HG03432 (cell line): ENCODE results near the gene C5orf46.
A peak's percentile ranks its signal among the peaks of the same experiment; 100 is the strongest.

Experiments used
- ATAC-seq: cut with Tn5 transposase; IDR thresholded peaks from one replicate; pipeline ENCODE4 v1.9.1; 2021; ENCODE audit warnings: mild to moderate bottlenecking, moderate library complexity; ENCODE audit not compliant: unreplicated experiment

Gene C5orf46

DNA sequence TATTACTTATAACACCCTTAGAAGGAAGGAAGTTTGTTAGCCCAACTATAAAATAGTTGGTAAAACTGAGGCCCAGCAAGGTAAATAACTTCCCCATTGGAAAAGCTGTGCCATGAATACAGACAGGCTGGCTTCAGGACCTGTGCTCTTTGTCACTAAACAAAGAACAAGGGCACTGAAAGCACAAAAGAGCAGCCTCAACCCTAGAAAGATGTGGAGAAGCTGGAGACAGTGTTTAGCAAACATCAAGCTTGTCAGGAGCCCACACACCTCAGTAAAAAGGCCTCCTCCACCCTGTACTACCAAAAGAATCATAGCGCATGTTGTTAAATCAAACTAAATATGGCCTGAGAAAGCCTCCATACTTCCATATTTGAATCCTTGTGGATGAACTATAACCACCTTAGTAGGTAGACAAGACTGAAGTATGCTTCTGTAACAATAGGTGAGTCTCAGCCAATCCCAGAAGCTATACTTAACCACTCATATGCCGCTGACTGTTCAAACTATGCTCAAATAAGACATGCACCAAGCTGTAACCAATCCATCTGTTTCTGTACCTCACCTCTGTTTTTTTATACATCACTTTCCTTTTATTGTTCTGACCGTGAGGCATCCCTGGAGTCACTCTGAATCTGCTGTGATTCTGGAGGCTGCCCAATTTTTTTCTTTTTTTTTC is 46.2 kb downstream of the C5orf46 start:
- no peak for ATAC-seq

GRCh38 chr5:147858565-147858964 is 47.8 kb downstream of the C5orf46 start:
- no peak for ATAC-seq

DNA sequence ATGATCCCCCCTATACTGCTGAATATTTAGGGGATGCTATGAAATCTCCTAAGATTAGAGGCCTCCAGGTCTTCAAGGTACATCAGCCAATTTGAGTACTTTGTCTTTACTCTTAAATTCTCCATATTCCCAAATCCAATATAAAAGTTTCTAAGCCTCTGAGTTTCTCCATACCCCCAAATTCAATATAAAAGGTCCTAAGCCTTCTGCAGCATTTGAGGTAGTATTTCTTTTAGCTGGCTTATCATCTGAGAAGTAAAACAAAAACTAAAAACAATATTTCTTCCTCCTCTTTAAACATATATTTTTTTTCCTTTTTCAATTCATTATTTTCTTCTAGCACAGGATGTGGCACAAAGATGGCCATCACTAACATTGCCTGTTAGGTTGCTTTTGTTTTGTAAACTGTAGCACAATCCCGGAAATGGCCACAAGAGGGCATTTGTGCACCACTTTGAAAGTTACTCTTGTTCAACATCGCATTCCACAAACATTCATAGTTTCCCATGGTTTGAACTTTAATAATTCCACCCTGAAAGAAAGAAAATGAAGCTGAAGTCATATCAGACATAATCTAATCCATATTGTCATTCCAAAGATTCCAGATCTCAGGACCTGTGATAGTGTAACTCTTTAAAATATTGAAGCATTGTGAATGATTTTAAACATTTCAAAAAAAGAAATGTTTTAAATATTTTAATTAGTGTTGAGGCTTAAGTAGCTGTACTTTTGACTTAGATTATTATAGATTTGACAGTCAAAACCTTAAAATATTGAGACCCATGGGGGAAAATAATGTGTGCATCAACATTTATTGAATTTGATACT is 48.8 kb downstream of the C5orf46 start:
- peak; percentile 91 for ATAC-seq

DNA sequence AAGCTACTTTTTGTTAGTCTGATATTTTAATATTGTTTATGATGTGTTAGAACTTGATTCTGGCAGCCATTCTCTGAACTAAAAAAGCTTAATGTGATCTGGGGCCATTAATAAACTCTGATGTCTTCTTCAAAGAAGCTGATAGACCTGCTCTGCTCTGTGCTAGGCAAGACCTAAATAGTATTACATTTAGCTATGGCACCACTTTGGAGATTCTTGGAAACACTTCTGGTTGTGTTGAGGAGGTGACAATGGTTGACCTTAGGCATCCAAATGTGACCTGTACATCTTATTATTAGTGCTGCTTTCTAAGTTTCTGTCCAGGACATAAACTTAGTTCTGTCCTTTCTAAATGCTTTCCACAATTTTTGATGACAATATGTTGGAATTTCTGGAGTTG is 49.5 kb downstream of the C5orf46 start:
- ATAC-seq, result no peak

- no peak for ATAC-seq
Observed at GRCh38 chr5:147855774-147856069, 50.6 kb downstream of the C5orf46 start.

DNA sequence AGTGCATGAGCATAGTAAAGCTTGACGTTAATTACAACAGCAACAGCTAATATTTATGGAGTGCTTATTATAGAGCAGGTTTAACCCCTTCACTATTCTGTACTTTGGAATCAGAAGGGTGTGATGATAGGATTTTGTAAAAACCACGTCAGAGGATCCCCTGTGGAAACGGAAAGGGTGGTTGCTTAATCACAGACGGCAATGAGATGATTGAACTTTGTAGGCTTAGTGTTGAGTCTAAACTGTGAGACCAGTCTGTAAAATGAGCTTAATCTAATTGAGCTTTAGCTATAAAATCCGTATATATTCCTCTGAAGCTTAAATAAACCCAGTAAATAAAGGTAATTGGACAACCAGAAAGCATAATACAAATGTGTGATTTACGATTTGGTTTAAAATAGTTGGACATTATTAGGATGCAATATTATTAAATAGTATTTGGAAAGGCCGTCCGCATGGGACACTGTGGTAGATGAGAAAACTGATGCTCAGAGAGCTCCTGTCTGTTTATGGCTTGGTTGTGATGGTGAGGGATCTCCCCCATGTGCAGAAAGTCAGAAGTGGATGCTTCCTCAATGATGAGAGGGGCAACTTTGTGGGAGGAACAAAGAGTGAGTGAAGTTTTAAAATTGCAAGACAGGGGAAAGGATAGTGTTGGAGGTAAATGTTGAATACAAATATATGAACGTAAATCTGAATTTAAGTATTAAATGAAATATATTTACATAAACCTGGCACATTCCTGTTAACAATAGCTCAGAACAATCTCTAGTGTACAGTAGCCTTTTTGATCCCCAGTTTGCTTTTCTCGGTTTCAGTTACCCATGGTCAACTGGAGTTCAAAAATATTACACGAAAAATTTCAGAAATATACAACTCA is 51.2 kb downstream of the C5orf46 start:
- ATAC-seq, result no peak

GRCh38 chr5:147854331-147854730 is 52.0 kb downstream of the C5orf46 start:
- no peak for ATAC-seq

GRCh38 chr5:147853372-147853987 is 52.9 kb downstream of the C5orf46 start:
- ATAC-seq, result no peak

DNA sequence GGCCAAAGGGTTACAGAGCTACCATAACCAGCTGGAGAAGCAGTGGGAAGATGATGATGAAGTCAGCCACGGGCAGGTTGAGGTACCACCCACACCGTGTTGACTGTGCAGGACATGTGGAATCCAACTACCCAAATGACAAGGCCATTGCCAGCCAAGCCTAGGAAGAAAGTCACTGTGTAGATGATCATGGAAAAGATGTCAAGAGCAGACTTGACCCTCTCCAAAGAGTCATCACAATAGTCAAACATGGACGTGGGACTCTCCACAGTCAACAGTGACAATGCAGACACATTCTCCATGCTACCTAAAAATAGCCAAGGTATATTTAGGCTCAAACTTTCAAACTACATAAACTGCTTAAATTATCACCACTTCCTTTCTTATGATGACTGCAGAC is 54.0 kb downstream of the C5orf46 start:
- ATAC-seq, result no peak

DNA sequence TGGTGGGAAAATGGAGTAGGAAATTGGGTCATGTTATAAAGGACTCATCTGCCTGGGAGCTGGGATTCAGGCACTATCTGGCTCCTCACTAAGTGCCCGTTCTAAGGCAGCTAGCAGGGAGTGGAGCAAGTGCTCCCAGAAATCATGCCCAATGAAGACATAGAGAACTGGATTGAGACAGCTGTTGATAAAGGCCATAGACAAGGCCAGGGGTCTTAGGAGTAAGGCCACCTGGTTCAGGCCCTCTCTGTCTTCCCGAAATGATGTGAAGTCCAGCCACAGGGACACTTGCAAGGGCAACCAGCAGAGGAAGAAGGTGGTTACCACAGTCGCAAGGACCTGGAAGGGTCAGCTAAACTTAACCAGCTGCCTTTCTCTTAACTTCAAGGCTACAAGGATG is 54.8 kb downstream of the C5orf46 start:
- ATAC-seq, result no peak

DNA sequence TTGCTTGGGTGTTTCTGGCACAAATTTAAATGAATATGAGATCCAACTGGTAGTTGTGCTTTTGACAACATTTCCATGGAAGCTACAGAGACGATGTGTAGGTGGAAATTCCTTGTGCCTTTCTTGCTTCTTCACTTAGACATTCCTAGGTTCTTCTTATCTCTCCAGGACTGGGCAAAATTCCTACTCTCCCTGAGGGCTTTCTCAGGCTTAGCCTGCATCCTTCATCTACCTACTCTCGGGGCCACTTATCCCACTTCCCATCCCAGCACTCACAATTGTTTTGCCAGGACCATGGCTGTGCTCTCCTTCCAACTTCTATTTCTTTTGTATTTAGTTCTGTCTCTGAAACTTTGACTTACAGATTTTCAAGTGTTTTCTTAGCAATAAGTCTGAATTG is 57.1 kb downstream of the C5orf46 start:
- ATAC-seq, result no peak

- no peak for ATAC-seq
Observed at GRCh38 chr5:147845618-147846017, 60.7 kb downstream of the C5orf46 start.

GRCh38 chr5:147844846-147845245 is 61.5 kb downstream of the C5orf46 start:
- ATAC-seq, result no peak

- ATAC-seq, result no peak
Observed at GRCh38 chr5:147842869-147843268, 63.5 kb downstream of the C5orf46 start.
